ENCODE data around the gene ETFA. TPM values are rescaled to one million over a fixed set of nuclear protein-coding genes. Genes with fewer than 3 reads are reported as not detected.

The ETFA gene
- total and polyA plus RNA-seq, 9 of the 15 experiments (the other 6 are each of a cell fraction or from before 2014, with no cell fraction given) = 130 to 543 (median 232) TPM

- BruUV-seq (replicated peaks) = no TSS peak
- TF ChIP-seq ATF6 (CRISPR knock-in tag; IDR thresholded peaks at IDR 0.05) (no peak), ZNF436 (CRISPR knock-in tag; IDR thresholded peaks at IDR 0.05) (no peak), ZNF316 (IDR thresholded peaks at IDR 0.05) (0 out of 2 replicates have a peak, but pooled peaks have one; percentile 4), ZNF75A (CRISPR knock-in tag; IDR thresholded peaks at IDR 0.05) (no peak), ARID1B (IDR thresholded peaks at IDR 0.05) (0 out of 2 replicates have a peak, but pooled peaks have one; percentile 50), ZNF263 (CRISPR knock-in tag; IDR thresholded peaks at IDR 0.05; ENCODE audit: borderline replicate concordance) (peak; percentile 28; the same call in 1 of the 2 replicates), SRSF7 (optimal IDR thresholded peaks at IDR 0.05; ENCODE audit: low read depth, low read length) (no peak), PHTF2 (CRISPR knock-in tag; IDR thresholded peaks at IDR 0.05) (no peak), ZBTB43 (CRISPR knock-in tag; IDR thresholded peaks at IDR 0.05) (no peak), TFE3 (CRISPR knock-in tag; IDR thresholded peaks at IDR 0.05) (no peak), ZNF830 (CRISPR knock-in tag; IDR thresholded peaks at IDR 0.05) (no peak), RBM14 (IDR thresholded peaks at IDR 0.05; ENCODE audit: borderline replicate concordance, insufficient read depth, low read depth, low read length) (no peak), CREB3L1 (IDR thresholded peaks at IDR 0.05; ENCODE audit: borderline replicate concordance, low read depth) (no peak)
These were observed 16.2 kb upstream of the ETFA start for GRCh38 chr15:76327191-76328105.

More at GRCh38 chr15:76327191-76328105, 16.2 kb upstream of the ETFA start:
- Histone ChIP-seq H3K27ac (ENCODE audit: extremely low read depth, low read depth, low read length) (no peak overlapping the region), H3K79me2 (ENCODE audit: control insufficient read depth, insufficient read depth, low read length) (no peaks in the 10 kb centered on the region), H3K4me2 (ENCODE audit: insufficient read depth, low read length) (peak overlapping the region; percentile 51), H2AFZ (ENCODE audit: low read depth, low read length) (peak overlapping the region; percentile 47; the same call in 1 of the 2 replicates), H3K9me3 (replicated peaks; ENCODE audit: control insufficient read depth, insufficient read depth, low read depth, low read length) (no peaks in the 10 kb centered on the region), H3K4me3 (no peak overlapping the region), H3K27me3 (ENCODE audit: control insufficient read depth in 2 of 2, insufficient read depth in 2 of 2, low read length in 2 of 2) (peaks cover 0 to 2% of the 10 kb centered on the region in 2 experiments; a peak in 1 of 5 replicates), H4K20me1 (replicated peaks; ENCODE audit: control insufficient read depth, insufficient read depth, low read length) (no peaks in the 10 kb centered on the region), H3K9ac (ENCODE audit: insufficient read depth in 1 of 2, low read depth in 2 of 2, low read length in 2 of 2) (peak overlapping the region in 1 of 2 experiments; percentile 57; a peak in 1 of 4 replicates), H3K4me1 (replicated peaks in 1 of 2; ENCODE audit: control insufficient read depth in 2 of 2, insufficient read depth in 2 of 2, low read length in 2 of 2) (peaks cover 8 to 11% of the 10 kb centered on the region in 2 experiments; a peak in 3 of 5 replicates), H3K36me3 (ENCODE audit: control insufficient read depth, insufficient read depth, low read length) (no peaks in the 10 kb centered on the region), H3K9me1 (ENCODE audit: control insufficient read depth, insufficient read depth, low read length) (no peaks in the 10 kb centered on the region)
- peak in 2 of 4 experiments; percentile 47 to 49 for DNase-seq (ENCODE audit: extremely low read depth in 1 of 4, low spot score in 3 of 4)
- POLR2A ChIA-PET = interaction anchor here (0.6 to 0.7 kb wide), 2 partner anchors 11 to 14 kb away, joined by 3 read pairs; no protein-coding TSS in a partner anchor
- in situ Hi-C loops (cut with MboI) (no loop called here), intact Hi-C loops (cut with micrococcal nuclease) (no loop called here)
- FAIRE-seq = peak; percentile 52
- 8% methylated on average over 7 of the region's 8 CpGs for WGBS (ENCODE audit: insufficient coverage, low coverage, missing lambda C conversion rate)
- peak; percentile 57 for ATAC-seq
- CTCF ChIA-PET (ENCODE audit: low intra/inter-chr PET ratio) = interaction anchor here (0.8 kb wide), 1 partner anchor 137 kb away, joined by 3 read pairs; no protein-coding TSS in a partner anchor
